ENCODE results near the gene CRB3. TPM values are rescaled to one million over a fixed set of nuclear protein-coding genes. Genes with fewer than 3 reads are reported as not detected.

The CRB3 gene
- total RNA-seq, 2 experiments from 2014 or later = 2.1 to 2.5 TPM

GRCh38 chr19:6451583-6452222 lies 12.4 kb upstream of the CRB3 start:
- Mint-ChIP-seq H3K36me3 (peaks cover 49% of the 10 kb centered on the region), H3K9me3 (peaks cover 19% of the 10 kb centered on the region), H3K27me3 (no peaks in the 10 kb centered on the region), H3K27ac (no peak overlapping the region), H3K4me1 (no peaks in the 10 kb centered on the region), H3K4me3 (no peak overlapping the region)
- no peak for DNase-seq

GRCh38 chr19:6452223-6452614 lies 11.9 kb upstream of the CRB3 start:
- Mint-ChIP-seq H3K27me3 (no peaks in the 10 kb centered on the region), H3K4me3 (no peak overlapping the region), H3K4me1 (no peaks in the 10 kb centered on the region), H3K27ac (no peak overlapping the region), H3K9me3 (peaks cover 19% of the 10 kb centered on the region), H3K36me3 (peaks cover 53% of the 10 kb centered on the region)
- no peak for DNase-seq

DNA sequence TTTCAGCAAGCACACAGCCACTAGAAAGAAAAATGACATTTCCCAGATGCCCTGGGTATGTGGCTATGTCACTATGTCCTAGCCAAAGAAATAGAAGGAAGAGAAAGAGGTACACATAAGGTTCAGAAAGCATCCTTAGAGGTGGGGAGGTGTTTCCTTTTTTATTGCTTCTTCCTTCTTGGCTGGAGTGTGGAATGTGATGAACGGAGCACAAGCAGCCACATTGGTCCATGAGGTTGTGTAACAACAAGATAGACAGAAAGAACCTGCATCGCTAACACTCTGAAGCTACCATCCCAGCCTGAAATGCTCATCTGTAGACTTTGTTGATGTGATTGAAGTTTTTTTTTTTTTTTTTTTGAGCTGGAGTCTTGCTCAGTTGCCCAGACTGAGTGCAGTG lies 11.2 kb upstream of the CRB3 start:
- no peaks in the 10 kb centered on the region for H3K4me1 Mint-ChIP-seq
- no peaks in the 10 kb centered on the region for H3K27me3 Mint-ChIP-seq
- H3K36me3 Mint-ChIP-seq = peaks cover 54% of the 10 kb centered on the region
- peaks cover 19% of the 10 kb centered on the region for H3K9me3 Mint-ChIP-seq
- no peak overlapping the region for H3K27ac Mint-ChIP-seq
- no peak overlapping the region for H3K4me3 Mint-ChIP-seq
- DNase-seq = no peak

DNA sequence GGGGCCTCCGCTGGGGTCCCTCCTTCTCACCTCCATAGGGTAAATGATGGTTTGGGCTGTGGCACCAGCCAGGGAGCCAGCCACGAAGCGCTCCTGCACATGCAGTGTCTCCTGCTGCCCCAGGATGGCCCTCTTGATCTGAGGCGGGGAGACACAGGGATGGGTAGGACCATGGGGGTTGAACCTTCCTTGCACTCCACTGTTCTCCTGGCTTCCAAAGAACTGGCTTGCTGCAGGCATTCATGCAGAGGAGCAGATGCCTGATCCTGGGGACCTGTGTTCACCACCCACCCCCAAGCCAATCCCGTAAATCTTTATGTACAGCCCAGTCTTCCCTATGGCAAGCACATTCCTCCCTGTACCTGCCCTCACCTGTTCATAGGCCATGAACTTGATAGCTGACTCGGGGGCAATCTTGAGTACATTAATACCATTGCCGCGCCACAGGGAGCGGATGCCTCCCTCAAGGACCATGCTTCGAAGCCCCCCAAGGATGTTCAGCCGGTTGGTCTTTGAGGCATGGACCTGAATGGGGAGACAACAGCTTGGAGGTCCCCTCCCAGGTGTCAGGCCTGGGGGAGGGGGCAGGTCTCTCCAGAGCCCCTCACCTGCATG lies 10.0 kb upstream of the CRB3 start:
- no peak for DNase-seq
- Mint-ChIP-seq H3K27ac (no peak overlapping the region), H3K4me1 (peaks cover 10% of the 10 kb centered on the region), H3K4me3 (no peak overlapping the region), H3K27me3 (no peaks in the 10 kb centered on the region), H3K36me3 (peaks cover 54% of the 10 kb centered on the region), H3K9me3 (peaks cover 19% of the 10 kb centered on the region)

DNA sequence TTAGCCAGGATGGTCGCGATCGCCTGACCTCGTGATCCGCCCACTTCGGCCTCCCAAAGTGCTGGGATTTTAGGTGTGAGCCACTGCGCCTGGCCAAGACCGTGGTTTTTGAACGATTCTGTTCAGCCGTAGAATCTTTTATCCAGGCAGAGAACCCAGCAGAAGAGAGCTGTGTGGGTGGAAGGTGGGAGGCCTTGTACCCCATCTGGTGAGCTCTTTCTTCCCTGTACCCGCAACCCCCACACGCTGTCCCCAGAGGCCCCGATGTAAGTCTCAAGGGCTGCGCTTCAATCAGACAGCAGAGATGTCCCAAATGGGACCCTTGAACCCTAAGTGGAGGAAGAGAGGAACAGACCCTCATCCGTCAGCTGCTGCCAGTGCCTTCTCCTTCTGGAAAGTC lies 8.1 kb upstream of the CRB3 start:
- H3K36me3 Mint-ChIP-seq = peaks cover 49% of the 10 kb centered on the region
- H3K4me3 Mint-ChIP-seq = no peak overlapping the region
- peaks cover 15% of the 10 kb centered on the region for H3K4me1 Mint-ChIP-seq
- no peaks in the 10 kb centered on the region for H3K27me3 Mint-ChIP-seq
- H3K27ac Mint-ChIP-seq = no peak overlapping the region
- DNase-seq = no peak
- peaks cover 19% of the 10 kb centered on the region for H3K9me3 Mint-ChIP-seq

DNA sequence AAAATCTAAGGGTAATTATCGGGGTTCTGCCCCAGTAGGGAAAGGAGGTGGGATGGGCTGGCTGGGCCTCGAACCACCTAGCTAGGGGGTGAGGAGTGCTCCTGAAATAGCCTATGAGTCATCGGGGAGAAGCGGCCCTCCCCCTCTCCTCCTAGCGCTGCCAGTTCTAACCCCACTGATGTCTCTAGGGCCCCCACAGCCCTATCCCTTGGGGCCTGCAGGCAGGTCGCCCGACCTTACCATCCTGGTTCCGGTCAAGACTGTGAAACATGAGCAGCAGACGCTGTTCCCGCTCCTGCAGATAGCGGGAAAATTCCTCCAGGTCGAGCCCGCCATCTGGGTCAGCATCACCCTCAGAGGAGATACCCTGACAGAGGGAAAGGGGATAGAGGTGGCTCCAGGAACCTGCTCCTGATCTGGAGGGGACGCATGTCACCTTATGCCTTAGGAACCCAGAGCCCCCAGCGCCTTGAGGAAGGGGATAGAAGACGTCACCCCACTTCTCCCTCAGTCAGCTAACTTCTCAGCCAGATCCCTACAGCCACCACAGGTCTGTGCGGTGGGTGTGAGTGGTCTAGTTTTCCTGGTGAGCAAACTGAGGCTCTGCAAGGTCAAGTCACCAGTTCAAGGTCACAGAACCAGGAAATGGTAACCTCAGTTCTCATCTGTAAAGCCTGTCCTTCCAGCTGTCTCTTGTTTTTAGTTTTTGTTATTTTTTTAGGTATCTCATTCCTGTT lies 5.9 kb upstream of the CRB3 start:
- H3K4me3 Mint-ChIP-seq = peak overlapping the region; percentile 82

GRCh38 chr19:6458695-6459261 lies 5.3 kb upstream of the CRB3 start:
- peak overlapping the region; percentile 82 for H3K4me3 Mint-ChIP-seq
- H3K27ac Mint-ChIP-seq = peak overlapping the region; percentile 65
- no peak for DNase-seq
- H3K36me3 Mint-ChIP-seq = peaks cover 34% of the 10 kb centered on the region
- H3K9me3 Mint-ChIP-seq = peaks cover 15% of the 10 kb centered on the region
- no peaks in the 10 kb centered on the region for H3K27me3 Mint-ChIP-seq
- peaks cover 20% of the 10 kb centered on the region for H3K4me1 Mint-ChIP-seq

More for the DNA sequence above, 5.9 kb upstream of the CRB3 start:
- Mint-ChIP-seq H3K4me1 (peaks cover 19% of the 10 kb centered on the region), H3K27ac (no peak overlapping the region), H3K36me3 (peaks cover 40% of the 10 kb centered on the region), H3K9me3 (peaks cover 19% of the 10 kb centered on the region), H3K27me3 (no peaks in the 10 kb centered on the region)
- no peak for DNase-seq

DNA sequence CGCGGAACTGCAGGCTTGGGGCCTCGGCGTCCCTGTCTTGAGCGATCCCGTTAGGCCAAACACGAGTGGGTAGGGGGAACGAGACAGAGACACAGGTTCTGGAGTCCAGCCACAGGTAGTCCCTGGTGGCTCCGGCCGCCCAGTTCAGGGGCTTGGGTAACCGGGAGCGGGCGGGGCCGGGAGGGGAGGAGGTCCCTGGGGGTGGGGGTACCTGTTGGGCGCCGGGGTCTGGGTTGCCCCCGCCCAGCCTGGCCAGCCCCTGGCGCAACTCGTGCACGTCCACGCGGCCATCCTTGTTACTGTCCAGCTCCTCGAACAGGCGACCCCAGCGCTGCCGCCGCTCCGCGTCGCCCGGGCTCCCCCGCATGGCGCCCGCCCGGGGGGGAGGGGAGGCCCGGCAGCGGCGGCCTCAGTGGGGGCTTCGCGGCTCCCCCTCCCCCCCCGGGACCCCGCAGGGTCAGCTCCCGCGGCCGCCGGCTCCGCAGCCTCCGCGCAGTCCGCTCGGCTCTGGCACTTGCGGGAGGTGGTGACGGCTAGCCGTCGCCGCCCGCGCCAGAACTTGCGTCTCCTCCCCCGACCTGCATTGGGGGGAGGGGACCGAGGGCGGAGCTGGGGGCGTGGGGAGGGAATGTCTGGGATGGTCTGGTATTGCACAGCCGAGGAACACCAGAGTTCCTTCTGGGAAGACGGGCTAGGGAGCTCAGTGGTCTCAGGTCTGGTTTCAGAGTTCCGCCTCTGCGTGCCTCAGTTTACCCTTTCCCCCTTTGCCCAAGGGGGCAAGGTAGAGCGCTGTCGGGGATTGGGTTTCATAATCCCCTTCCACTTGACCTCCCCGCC lies 4.6 kb upstream of the CRB3 start, which contains the start of gene SLC25A23:
SLC25A23 (minus strand) TSS at position 531 of the 837 bp plus-strand sequence; CDS start at position 367, 164 bp downstream.
- Mint-ChIP-seq H3K36me3 (peaks cover 27% of the 10 kb centered on the region), H3K4me1 (peaks cover 23% of the 10 kb centered on the region), H3K27me3 (no peaks in the 10 kb centered on the region), H3K9me3 (peaks cover 11% of the 10 kb centered on the region), H3K4me3 (peak within 1 kb of the TSS; percentile 89), H3K27ac (peak within 1 kb of the TSS; percentile 81)
- DNase-seq = peak; percentile 67

- Mint-ChIP-seq H3K27ac (peak overlapping the region; percentile 81), H3K9me3 (peaks cover 4% of the 10 kb centered on the region), H3K4me3 (peak overlapping the region; percentile 89)
Observed at GRCh38 chr19:6460099-6460884, 3.8 kb upstream of the CRB3 start.

GRCh38 chr19:6465006-6465405 lies 935 bp downstream of the CRB3 start:
- Mint-ChIP-seq H3K4me3 (peak overlapping the region; percentile 18), H3K9me3 (no peaks in the 10 kb centered on the region), H3K4me1 (peaks cover 16% of the 10 kb centered on the region), H3K36me3 (peaks cover 3% of the 10 kb centered on the region), H3K27ac (no peak overlapping the region), H3K27me3 (no peaks in the 10 kb centered on the region)
- no peak for DNase-seq

More at GRCh38 chr19:6460099-6460884, 3.8 kb upstream of the CRB3 start:
- Mint-ChIP-seq H3K4me1 (peaks cover 28% of the 10 kb centered on the region), H3K27me3 (no peaks in the 10 kb centered on the region), H3K36me3 (peaks cover 19% of the 10 kb centered on the region)
- peak; percentile 98 for DNase-seq

- H3K4me1 Mint-ChIP-seq = peaks cover 13% of the 10 kb centered on the region
- DNase-seq = no peak
- no peaks in the 10 kb centered on the region for H3K9me3 Mint-ChIP-seq
- H3K27ac Mint-ChIP-seq = no peak overlapping the region
- no peak overlapping the region for H3K4me3 Mint-ChIP-seq
- peaks cover 6% of the 10 kb centered on the region for H3K36me3 Mint-ChIP-seq
- no peaks in the 10 kb centered on the region for H3K27me3 Mint-ChIP-seq
Observed at GRCh38 chr19:6465663-6466062, 1.6 kb downstream of the CRB3 start.

DNA sequence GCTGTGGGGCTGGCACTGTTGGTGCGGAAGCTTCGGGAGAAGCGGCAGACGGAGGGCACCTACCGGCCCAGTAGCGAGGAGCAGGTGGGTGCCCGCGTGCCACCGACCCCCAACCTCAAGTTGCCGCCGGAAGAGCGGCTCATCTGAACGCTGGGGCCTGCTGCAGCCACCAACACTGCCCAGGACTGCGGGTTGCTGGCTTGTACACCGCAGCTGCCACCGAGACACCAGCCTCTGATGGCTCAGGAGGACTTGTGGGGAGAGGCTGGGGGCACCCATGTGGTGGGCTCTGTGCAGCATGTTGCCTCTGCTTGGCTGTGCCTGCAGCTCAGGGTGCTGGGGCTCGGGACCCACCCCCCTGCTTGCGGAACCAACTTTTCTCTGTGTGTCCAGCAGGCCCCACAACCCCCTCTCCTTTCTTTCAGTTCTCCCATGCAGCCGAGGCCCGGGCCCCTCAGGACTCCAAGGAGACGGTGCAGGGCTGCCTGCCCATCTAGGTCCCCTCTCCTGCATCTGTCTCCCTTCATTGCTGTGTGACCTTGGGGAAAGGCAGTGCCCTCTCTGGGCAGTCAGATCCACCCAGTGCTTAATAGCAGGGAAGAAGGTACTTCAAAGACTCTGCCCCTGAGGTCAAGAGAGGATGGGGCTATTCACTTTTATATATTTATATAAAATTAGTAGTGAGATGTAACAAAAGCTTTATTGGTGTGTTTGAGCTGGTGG lies 2.6 kb downstream of the CRB3 start:
- Mint-ChIP-seq H3K27me3 (no peaks in the 10 kb centered on the region), H3K9me3 (no peaks in the 10 kb centered on the region), H3K36me3 (peaks cover 12% of the 10 kb centered on the region), H3K4me1 (peaks cover 13% of the 10 kb centered on the region), H3K27ac (no peak overlapping the region), H3K4me3 (no peak overlapping the region)
- no peak for DNase-seq

DNA sequence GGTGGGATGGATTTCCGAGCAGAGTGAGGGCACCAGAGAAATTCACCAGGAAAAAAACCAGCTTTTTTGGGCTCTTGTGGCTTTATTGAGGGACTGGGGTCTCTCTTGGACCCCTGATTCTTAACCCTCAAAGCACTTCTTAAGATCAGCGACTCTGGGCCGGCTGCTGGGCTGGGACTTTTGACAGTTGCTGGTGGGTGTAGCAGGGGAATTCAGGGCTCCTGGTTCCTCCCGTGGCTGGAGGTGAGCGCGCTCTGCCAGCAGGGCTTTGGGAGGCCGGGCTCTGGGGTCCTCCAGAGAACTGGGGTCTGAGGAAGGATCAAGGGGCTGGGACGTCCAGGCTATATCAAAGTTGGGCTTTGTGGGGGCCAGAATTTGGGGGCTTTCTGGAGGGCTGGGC lies 3.3 kb downstream of the CRB3 start:
- Mint-ChIP-seq H3K9me3 (no peaks in the 10 kb centered on the region), H3K4me3 (no peak overlapping the region), H3K27ac (peak overlapping the region; percentile 54), H3K4me1 (peaks cover 9% of the 10 kb centered on the region), H3K36me3 (peaks cover 12% of the 10 kb centered on the region), H3K27me3 (no peaks in the 10 kb centered on the region)
- DNase-seq = no peak

Data from activated naive CD8-positive, alpha-beta T cell treated with anti-CD3 and anti-CD28 coated beads for 36 hours (primary cell).